Neural crest cell (in vitro differentiated cells): ENCODE data around the gene GRAMD1A. TPM values are rescaled to one million over a fixed set of nuclear protein-coding genes. Genes with fewer than 3 reads are reported as not detected.

Source experiments
- DNase-seq: peaks from one replicate; pipeline ENCODE4 v3.0.0; 2021; ENCODE audit warnings: low read depth, mixed read lengths, low spot score
- H3K27ac Mint-ChIP-seq: one replicate; pipeline ENCODE4 v1.8.0; 2021; ENCODE audit warnings: mild to moderate bottlenecking, mixed read lengths; ENCODE audit not compliant: unreplicated experiment
- H3K27me3 Mint-ChIP-seq: 2 replicates; pipeline ENCODE4 v1.8.0; 2021; ENCODE audit warnings: low read depth, mild to moderate bottlenecking, mixed read lengths
- H3K36me3 Mint-ChIP-seq: 2 replicates; pipeline ENCODE4 v1.8.0; 2021; ENCODE audit warnings: low read depth, mild to moderate bottlenecking, mixed read lengths
- H3K4me1 Mint-ChIP-seq: 2 replicates; pipeline ENCODE4 v1.8.0; 2021; ENCODE audit warnings: mixed read lengths
- H3K4me3 Mint-ChIP-seq: one replicate; pipeline ENCODE4 v1.8.0; 2021; ENCODE audit warnings: mild to moderate bottlenecking, mixed read lengths
- H3K9me3 Mint-ChIP-seq: 2 replicates; pipeline ENCODE4 v1.8.0; 2021; ENCODE audit warnings: mixed read lengths
- CTCF ChIP-seq: fragments of 200-600 bp; sonication (generic); conservative IDR thresholded peaks from 2 replicates; pipeline ENCODE4 v1.5.0; 2021; ENCODE audit warnings: antibody characterized with exemption, mild to moderate bottlenecking
- total RNA-seq: library from RNA; stranded (reverse); gene quantifications from 2 replicates; pipeline ENCODE4 v1.2.1, GENCODE V29; 2021

GRAMD1A gene
- total RNA-seq, 1 donor from 2014 or later: 103 TPM

GRCh38 chr19:35032356-35032865 lies 32.3 kb downstream of the GRAMD1A start:
- peaks cover 7% of the 10 kb centered on the region for H3K4me1 Mint-ChIP-seq
- H3K27me3 Mint-ChIP-seq: peaks cover 47% of the 10 kb centered on the region
- peaks cover 4% of the 10 kb centered on the region for H3K36me3 Mint-ChIP-seq
- TF ChIP-seq CTCF: no peak
- peak overlapping the region; percentile 57 for H3K4me3 Mint-ChIP-seq
- DNase-seq: no peak
- H3K9me3 Mint-ChIP-seq: no peaks in the 10 kb centered on the region
- H3K27ac Mint-ChIP-seq: no peak overlapping the region

GRCh38 chr19:35033067-35034004 lies 33.2 kb downstream of the GRAMD1A start:
- no peak overlapping the region for H3K27ac Mint-ChIP-seq
- H3K27me3 Mint-ChIP-seq: peaks cover 41% of the 10 kb centered on the region
- no peaks in the 10 kb centered on the region for H3K36me3 Mint-ChIP-seq
- H3K4me3 Mint-ChIP-seq: peak overlapping the region; percentile 68
- no peak for DNase-seq
- no peaks in the 10 kb centered on the region for H3K9me3 Mint-ChIP-seq
- TF ChIP-seq CTCF: no peak
- peaks cover 7% of the 10 kb centered on the region for H3K4me1 Mint-ChIP-seq

GRCh38 chr19:35034005-35034502 lies 33.9 kb downstream of the GRAMD1A start:
- Mint-ChIP-seq H3K4me3 (peak overlapping the region; percentile 68), H3K4me1 (peaks cover 7% of the 10 kb centered on the region), H3K36me3 (no peaks in the 10 kb centered on the region), H3K27ac (no peak overlapping the region), H3K9me3 (no peaks in the 10 kb centered on the region), H3K27me3 (peaks cover 38% of the 10 kb centered on the region)
- no peak for DNase-seq
- no peak for TF ChIP-seq CTCF

DNA sequence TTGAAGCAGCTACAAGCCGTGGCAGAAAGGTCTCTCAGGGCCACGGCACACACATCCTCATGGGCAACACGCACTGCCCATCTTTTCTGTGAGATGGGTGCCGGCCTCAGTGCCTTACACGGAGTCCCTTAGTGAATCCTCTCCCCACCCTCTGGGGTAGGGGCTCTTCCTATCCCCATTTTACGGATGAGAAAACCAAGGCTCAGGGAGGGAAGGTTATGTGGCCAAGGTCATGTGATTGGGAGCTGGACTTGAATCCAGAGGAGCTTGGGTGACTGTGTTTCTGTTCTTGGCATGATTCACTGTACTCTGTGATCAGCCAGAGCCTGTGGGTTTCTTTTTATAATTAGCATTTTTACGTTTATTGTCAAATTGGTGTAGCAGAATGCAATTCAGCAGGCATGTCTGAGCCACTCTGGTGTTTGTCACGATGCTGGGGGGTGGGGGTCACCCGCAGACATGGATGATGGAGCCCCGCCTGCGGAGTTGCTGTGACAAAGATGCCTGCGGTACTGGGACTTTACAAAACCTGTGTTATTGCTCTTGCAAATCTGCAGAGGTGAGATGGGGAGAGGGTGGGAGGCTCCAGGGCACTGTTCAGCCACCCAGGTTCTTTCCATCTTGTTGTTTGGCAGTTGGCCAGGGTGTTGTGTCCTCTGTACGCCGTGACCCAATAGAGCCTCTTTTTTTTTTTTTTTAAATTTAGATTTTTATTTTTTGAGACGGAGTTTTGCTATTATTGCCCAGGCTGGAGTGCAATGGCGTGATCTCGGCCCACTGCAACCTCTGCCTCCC lies 34.7 kb downstream of the GRAMD1A start:
- TF ChIP-seq CTCF: no peak
- no peaks in the 10 kb centered on the region for H3K36me3 Mint-ChIP-seq
- H3K27ac Mint-ChIP-seq: no peak overlapping the region
- no peak overlapping the region for H3K4me3 Mint-ChIP-seq
- H3K4me1 Mint-ChIP-seq: peaks cover 7% of the 10 kb centered on the region
- no peak for DNase-seq
- H3K27me3 Mint-ChIP-seq: peaks cover 34% of the 10 kb centered on the region
- no peaks in the 10 kb centered on the region for H3K9me3 Mint-ChIP-seq
